ENCODE measurements around the gene PROM1.

DNA sequence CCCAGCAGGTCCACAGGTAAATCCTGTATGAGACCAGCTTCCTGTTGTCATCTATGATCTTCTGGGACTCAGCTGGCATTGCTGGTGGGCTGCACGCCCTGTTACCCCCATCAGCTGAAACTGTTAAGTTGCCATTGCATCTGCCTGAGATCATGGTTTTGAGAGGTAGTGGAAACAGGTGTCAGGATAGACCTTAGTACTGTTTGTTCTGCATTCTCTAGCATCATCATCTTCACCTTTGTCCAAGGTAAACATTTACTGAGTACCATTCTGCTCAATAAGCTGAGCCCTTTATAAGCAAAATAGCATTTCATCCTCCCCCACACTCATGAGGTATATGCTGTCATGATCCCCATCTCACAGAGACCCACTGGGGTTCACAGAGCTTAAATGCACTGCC, 42.9 kb upstream of the PROM1 start:
- TF ChIP-seq, protein P1, sequence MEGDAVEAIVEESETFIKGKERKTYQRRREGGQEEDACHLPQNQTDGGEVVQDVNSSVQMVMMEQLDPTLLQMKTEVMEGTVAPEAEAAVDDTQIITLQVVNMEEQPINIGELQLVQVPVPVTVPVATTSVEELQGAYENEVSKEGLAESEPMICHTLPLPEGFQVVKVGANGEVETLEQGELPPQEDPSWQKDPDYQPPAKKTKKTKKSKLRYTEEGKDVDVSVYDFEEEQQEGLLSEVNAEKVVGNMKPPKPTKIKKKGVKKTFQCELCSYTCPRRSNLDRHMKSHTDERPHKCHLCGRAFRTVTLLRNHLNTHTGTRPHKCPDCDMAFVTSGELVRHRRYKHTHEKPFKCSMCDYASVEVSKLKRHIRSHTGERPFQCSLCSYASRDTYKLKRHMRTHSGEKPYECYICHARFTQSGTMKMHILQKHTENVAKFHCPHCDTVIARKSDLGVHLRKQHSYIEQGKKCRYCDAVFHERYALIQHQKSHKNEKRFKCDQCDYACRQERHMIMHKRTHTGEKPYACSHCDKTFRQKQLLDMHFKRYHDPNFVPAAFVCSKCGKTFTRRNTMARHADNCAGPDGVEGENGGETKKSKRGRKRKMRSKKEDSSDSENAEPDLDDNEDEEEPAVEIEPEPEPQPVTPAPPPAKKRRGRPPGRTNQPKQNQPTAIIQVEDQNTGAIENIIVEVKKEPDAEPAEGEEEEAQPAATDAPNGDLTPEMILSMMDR (IDR thresholded peaks at IDR 0.05; ENCODE audit: low read length), result no peak
- TF ChIP-seq EZH2 (IDR thresholded peaks at IDR 0.05; ENCODE audit: borderline replicate concordance, low read length), result no peak

Data from OCI-LY1 (cell line).